ENCODE data around the gene LMO3. TPM values are rescaled to one million over a fixed set of nuclear protein-coding genes. Genes with fewer than 3 reads are reported as not detected.

The LMO3 gene
- total and polyA plus RNA-seq, 2 of the 8 experiments (the other 6 are each of a cell fraction or from before 2014, with no cell fraction given), result 4.7 to 16.7 TPM

GRCh38 chr12:16506394-16506793 lies 99.6 kb downstream of the LMO3 start:
- Histone ChIP-seq H4K5ac (ENCODE audit: insufficient read length, low read depth, low read length) (no peak overlapping the region), H3K27me3 (replicated peaks in 1 of 4; ENCODE audit: control insufficient read depth in 3 of 4, extremely low read depth in 1 of 4, insufficient read depth in 3 of 4, low read length in 3 of 4) (no peaks in the 10 kb centered on the region), H3K4me1 (replicated peaks in 1 of 4; ENCODE audit: control insufficient read depth in 3 of 4, insufficient read depth in 4 of 4, low read length in 3 of 4) (no peaks in the 10 kb centered on the region; a peak in 1 of 7 replicates), H4K8ac (ENCODE audit: extremely low read depth, insufficient read depth, low read length) (no peak overlapping the region), H3K4me2 (ENCODE audit: insufficient read depth in 1 of 2, low read depth in 2 of 2, low read length in 2 of 2) (no peak overlapping the region), H3K14ac (ENCODE audit: insufficient read length) (no peak overlapping the region), H2BK15ac (ENCODE audit: low read length) (no peak overlapping the region), H3K79me1 (ENCODE audit: low read depth, low read length) (no peaks in the 10 kb centered on the region), H2BK12ac (ENCODE audit: low read depth, low read length) (no peak overlapping the region), H3K9me3 (ENCODE audit: insufficient read depth in 2 of 2, low read depth in 1 of 2, low read length in 1 of 2) (no peaks in the 10 kb centered on the region), H2AFZ (ENCODE audit: low read length) (no peak overlapping the region), H3K23me2 (ENCODE audit: low read depth, low read length) (no peaks in the 10 kb centered on the region), H2BK120ac (replicated peaks; ENCODE audit: low read depth, low read length) (no peak overlapping the region), H2AK5ac (ENCODE audit: low read depth, low read length) (no peak overlapping the region), H4K91ac (replicated peaks; ENCODE audit: insufficient read length, low read length) (no peak overlapping the region), H3K23ac (ENCODE audit: insufficient read length) (no peak overlapping the region), H2BK5ac (ENCODE audit: low read depth, low read length) (no peak overlapping the region), H3K56ac (replicated peaks; ENCODE audit: insufficient read length, low read depth, low read length) (no peak overlapping the region), H3K36me3 (ENCODE audit: control insufficient read depth in 2 of 4, insufficient read depth in 4 of 4, low read length in 3 of 4) (no peaks in the 10 kb centered on the region), H3K4me3 (ENCODE audit: extremely low read depth in 1 of 4, insufficient read depth in 2 of 4, low read depth in 3 of 4, low read length in 4 of 4) (no peak overlapping the region), H3K79me2 (ENCODE audit: control insufficient read depth in 1 of 2, insufficient read depth in 2 of 2, low read length in 2 of 2) (no peaks in the 10 kb centered on the region), H3K27ac (ENCODE audit: low read depth, low read length) (no peak overlapping the region), H3K9ac (replicated peaks in 1 of 4; ENCODE audit: extremely low read depth in 1 of 4, low read depth in 3 of 4, low read length in 3 of 4) (no peak overlapping the region), H3K18ac (ENCODE audit: extremely low read depth, low read length) (no peak overlapping the region), H4K20me1 (replicated peaks in 1 of 2; ENCODE audit: control insufficient read depth in 1 of 2, insufficient read depth in 2 of 2, low read length in 2 of 2) (no peaks in the 10 kb centered on the region), H3K4ac (replicated peaks; ENCODE audit: insufficient read length, low read depth, low read length) (no peak overlapping the region), H2BK20ac (ENCODE audit: low read length) (no peak overlapping the region)
- DNase-seq (ENCODE audit: low read depth in 1 of 2, low spot score in 2 of 2) (no peak), FAIRE-seq (no peak)
- ChIA-PET POLR2A (ENCODE audit: partially characterized antibody) (no interaction called here), CTCF (ENCODE audit: partially characterized antibody) (interaction anchor here (1.1 kb wide), 1 partner anchor 15 kb away, joined by 3 read pairs; no protein-coding TSS in a partner anchor)
- TF ChIP-seq CBX8 (IDR thresholded peaks at IDR 0.05; ENCODE audit: borderline replicate concordance, low read depth, low read length), result no peak
- TF ChIP-seq ATF3 (IDR thresholded peaks at IDR 0.05; ENCODE audit: insufficient read depth, low read depth, low read length), result no peak
- TF ChIP-seq TAF7 (optimal IDR thresholded peaks at IDR 0.05; ENCODE audit: borderline replicate concordance, low read depth, low read length), result no peak
- TF ChIP-seq SUZ12 (IDR thresholded peaks at IDR 0.05; ENCODE audit: low read length), result no peak
- no peak for TF ChIP-seq PHF8 (conservative IDR thresholded peaks at IDR 0.05; ENCODE audit: low read depth, low read length)
- no peak for TF ChIP-seq BCL11A (IDR thresholded peaks at IDR 0.05; ENCODE audit: low read depth in 2 of 2, low read length in 2 of 2)
- no peak for TF ChIP-seq CTBP2 (IDR thresholded peaks at IDR 0.05; ENCODE audit: borderline replicate concordance, insufficient read depth, insufficient read length, low read length)
- no peak for TF ChIP-seq EP300 (IDR thresholded peaks at IDR 0.05; ENCODE audit: borderline replicate concordance in 1 of 2, low read depth in 2 of 2, low read length in 2 of 2)
- TF ChIP-seq, protein P1, sequence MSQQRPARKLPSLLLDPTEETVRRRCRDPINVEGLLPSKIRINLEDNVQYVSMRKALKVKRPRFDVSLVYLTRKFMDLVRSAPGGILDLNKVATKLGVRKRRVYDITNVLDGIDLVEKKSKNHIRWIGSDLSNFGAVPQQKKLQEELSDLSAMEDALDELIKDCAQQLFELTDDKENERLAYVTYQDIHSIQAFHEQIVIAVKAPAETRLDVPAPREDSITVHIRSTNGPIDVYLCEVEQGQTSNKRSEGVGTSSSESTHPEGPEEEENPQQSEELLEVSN (IDR thresholded peaks at IDR 0.05), result no peak
- TF ChIP-seq SP4 (IDR thresholded peaks at IDR 0.05; ENCODE audit: low read length), result no peak

All from H1 (cell line).